Measurements from ENCODE around the gene FAM98B. TPM values are rescaled to one million over a fixed set of nuclear protein-coding genes. Genes with fewer than 3 reads are reported as not detected.

Gene FAM98B
- total RNA-seq, 2 experiments from 2014 or later, result 54.2 to 81.9 TPM

DNA sequence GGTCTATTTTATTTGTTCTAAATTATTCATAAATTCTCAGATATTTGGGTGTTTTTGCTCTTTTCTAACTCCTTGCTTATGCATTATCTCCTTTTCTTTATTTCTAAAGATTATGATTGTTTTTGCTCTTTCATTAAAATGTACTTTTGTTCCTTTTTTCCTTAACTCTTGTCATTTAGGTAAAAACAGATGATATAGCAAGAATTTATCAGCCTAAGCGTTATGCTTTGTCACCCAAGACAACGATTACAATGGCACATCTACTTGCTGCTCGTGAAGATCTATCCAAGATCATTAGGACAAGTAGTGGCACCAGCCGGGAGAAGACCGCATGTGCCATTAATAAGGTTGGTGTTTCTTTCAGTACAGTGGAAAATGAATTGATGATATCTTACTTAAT is 27.2 kb downstream of the FAM98B start:
- ATAC-seq (no peak), DNase-seq (no peak)
- Mint-ChIP-seq H3K4me3 (no peak overlapping the region), H3K27me3 (no peaks in the 10 kb centered on the region), H3K27ac (no peak overlapping the region), H3K9me3 (ENCODE audit: low read depth) (no peaks in the 10 kb centered on the region), H3K4me1 (peaks cover 27% of the 10 kb centered on the region), H3K36me3 (ENCODE audit: low read depth) (peaks cover 32% of the 10 kb centered on the region)
- CTCF ChIA-PET, result interaction anchor here (0.7 to 1.8 kb wide), 5 partner anchors 41 to 219 kb away, joined by 4 to 8 read pairs (median 5); no protein-coding TSS in a partner anchor
- intact Hi-C loops (cut with DNase I, micrococcal nuclease), result no loop called here
- POLR2A ChIA-PET, result no interaction called here

DNA sequence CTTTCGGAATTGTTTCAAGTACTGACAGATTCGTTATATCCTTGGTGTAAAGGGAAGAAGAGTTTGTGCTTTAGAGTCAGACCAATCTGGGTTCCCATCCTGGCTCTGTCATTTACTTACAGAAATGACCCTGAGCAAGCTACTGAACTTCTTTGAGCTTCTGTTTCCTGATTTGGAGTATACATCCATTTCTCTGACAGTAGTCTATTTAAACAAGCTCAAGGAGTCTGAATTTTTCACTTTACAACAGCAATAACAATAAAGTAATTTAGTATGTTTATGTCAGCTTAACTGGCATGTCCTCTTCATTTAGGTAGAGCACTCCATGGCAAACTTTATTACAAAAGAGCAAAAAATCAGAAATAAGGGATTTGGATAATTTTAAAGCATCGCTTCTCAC is 27.8 kb downstream of the FAM98B start:
- ChIA-PET CTCF (interaction anchor here (0.7 to 1.9 kb wide), 8 partner anchors 13 to 218 kb away, joined by 3 to 8 read pairs (median 5); partner anchors contain the start of gene RASGRP1), POLR2A (no interaction called here)
- intact Hi-C loops (cut with DNase I, micrococcal nuclease), result no loop called here
- H3K27ac Mint-ChIP-seq, result peak overlapping the region; percentile 30
- peaks cover 33% of the 10 kb centered on the region for H3K4me1 Mint-ChIP-seq
- no peak overlapping the region for H3K4me3 Mint-ChIP-seq
- DNase-seq, result no peak
- H3K9me3 Mint-ChIP-seq (ENCODE audit: low read depth), result no peaks in the 10 kb centered on the region
- peaks cover 33% of the 10 kb centered on the region for H3K36me3 Mint-ChIP-seq (ENCODE audit: low read depth)
- ATAC-seq, result no peak
- H3K27me3 Mint-ChIP-seq, result no peaks in the 10 kb centered on the region

DNA sequence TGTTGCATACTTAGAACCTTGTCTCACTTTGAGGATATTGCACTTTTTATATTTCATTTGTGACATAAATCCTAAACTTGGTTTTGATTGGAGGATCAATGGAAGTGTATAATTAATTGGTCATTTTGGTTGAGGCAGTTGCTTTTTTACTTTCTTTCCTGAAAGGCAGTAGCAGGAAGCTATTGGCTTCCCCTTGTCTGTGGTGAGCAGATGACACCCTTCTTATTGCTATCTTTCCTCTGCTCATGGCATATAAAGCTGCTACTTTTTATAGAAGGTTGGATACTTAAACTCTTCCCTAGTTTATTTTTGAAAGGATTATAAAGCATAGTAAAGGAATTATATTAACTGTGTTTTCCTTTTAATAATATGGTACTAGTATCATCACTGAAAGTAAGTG is 28.6 kb downstream of the FAM98B start:
- intact Hi-C loops (cut with DNase I, micrococcal nuclease), result no loop called here
- Mint-ChIP-seq H3K4me1 (peaks cover 37% of the 10 kb centered on the region), H3K36me3 (ENCODE audit: low read depth) (peaks cover 38% of the 10 kb centered on the region), H3K4me3 (no peak overlapping the region), H3K9me3 (ENCODE audit: low read depth) (no peaks in the 10 kb centered on the region), H3K27ac (peak overlapping the region; percentile 30), H3K27me3 (no peaks in the 10 kb centered on the region)
- DNase-seq (no peak), ATAC-seq (no peak)
- POLR2A ChIA-PET, result no interaction called here
- CTCF ChIA-PET, result interaction anchor here (1.4 to 1.9 kb wide), 5 partner anchors 81 to 216 kb away, joined by 5 to 8 read pairs (median 5); partner anchors contain the start of gene RASGRP1

DNA sequence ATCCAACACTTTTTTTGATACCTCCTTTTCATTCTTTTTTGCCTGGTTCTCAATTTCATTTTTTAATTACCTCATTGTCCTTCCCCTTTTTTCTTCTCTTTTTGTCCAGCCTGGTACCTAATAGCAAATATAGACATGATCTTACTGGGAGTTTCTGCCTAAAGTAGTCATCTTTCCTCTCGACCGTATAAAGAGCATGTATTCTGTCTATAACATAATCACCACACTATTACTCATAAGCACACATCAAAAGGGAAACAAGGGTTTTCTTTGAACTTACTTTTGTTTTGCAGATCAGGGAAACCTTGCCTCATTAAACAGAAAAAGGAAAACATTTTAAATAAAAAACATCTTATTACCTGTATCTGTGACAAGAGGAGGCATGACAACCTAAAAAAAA is 33.0 kb downstream of the FAM98B start:
- H3K27ac Mint-ChIP-seq, result peak overlapping the region; percentile 92
- POLR2A ChIA-PET, result no interaction called here
- CTCF ChIA-PET, result interaction anchor here (0.9 to 2.1 kb wide), 10 partner anchors 11 to 209 kb away, joined by 3 to 8 read pairs (median 4); partner anchors contain the start of gene FAM98B

DNA sequence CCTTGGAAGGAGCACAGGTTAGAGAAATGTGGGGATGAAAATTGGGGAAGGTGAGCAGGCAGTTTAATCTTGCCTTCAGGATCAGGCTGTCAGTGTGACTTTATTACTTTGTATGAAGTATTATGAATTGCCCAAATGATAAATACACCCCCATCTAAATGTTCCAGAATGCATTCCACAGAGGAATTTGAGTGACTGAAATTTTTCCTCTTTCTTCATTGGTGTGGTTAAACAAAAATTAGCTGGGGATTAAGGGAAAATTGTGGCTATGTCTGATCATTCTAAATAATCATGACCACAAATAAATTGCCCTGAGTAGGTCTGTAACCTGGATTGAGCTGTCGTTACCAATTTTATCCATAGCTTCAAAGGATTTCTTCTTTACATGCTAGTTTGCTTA is 33.5 kb downstream of the FAM98B start:
- DNase-seq, result no peak
- H3K36me3 Mint-ChIP-seq (ENCODE audit: low read depth), result peaks cover 55% of the 10 kb centered on the region

More for the DNA sequence above, 33.0 kb downstream of the FAM98B start:
- no peaks in the 10 kb centered on the region for H3K9me3 Mint-ChIP-seq (ENCODE audit: low read depth)
- intact Hi-C loops (cut with DNase I, micrococcal nuclease), result loop anchor here (1.0 to 2.0 kb wide), 5 partner anchors 73 to 204 kb away; no protein-coding TSS in a partner anchor
- DNase-seq (no peak), ATAC-seq (peak; percentile 91)
- H3K36me3 Mint-ChIP-seq (ENCODE audit: low read depth), result peaks cover 56% of the 10 kb centered on the region
- peaks cover 52% of the 10 kb centered on the region for H3K4me1 Mint-ChIP-seq
- H3K27me3 Mint-ChIP-seq, result no peaks in the 10 kb centered on the region
- peak overlapping the region; percentile 8 for H3K4me3 Mint-ChIP-seq

DNA sequence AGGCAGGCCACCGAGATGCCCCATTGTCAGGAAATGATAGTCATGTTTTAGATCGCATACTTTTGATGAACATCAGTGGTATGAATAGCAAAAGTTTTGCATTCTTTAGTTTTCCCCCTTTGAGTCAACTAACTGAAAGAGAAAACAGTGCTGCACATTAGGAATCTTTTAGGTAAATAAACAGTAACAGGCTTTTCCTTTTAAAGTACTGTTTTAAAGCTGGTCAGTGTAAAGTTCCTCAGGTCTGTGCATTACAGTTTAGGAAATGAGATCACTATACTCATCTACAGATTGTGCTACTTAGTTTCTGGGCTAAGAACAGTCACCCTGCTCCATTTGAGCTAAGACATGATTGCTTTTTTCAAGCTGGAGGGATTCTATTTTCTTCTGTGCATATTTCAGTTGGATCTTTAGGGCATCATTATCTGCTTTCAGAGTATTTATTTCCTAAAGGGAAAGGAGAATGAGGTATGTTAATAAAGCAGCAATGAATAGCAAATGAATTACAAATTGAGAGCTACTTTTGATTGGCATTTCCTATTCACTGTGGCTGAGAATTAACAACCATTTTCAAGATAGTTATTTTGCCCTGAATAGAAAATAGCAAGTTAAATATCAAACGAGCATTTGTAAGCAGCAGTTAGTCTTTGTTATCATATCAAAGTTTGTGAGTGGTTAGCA is 36.5 kb downstream of the FAM98B start:
- Mint-ChIP-seq H3K4me3 (no peak overlapping the region), H3K27ac (peak overlapping the region; percentile 71), H3K36me3 (ENCODE audit: low read depth) (peaks cover 70% of the 10 kb centered on the region), H3K4me1 (peaks cover 54% of the 10 kb centered on the region), H3K9me3 (ENCODE audit: low read depth) (no peaks in the 10 kb centered on the region), H3K27me3 (no peaks in the 10 kb centered on the region)
- CTCF ChIA-PET, result interaction anchor here (0.7 to 5.0 kb wide), 7 partner anchors 8 to 207 kb away, joined by 3 to 27 read pairs (median 4); no protein-coding TSS in a partner anchor
- intact Hi-C loops (cut with DNase I, micrococcal nuclease), result no loop called here
- POLR2A ChIA-PET, result interaction anchor here (1.5 kb wide), 1 partner anchor 200 kb away, joined by 4 read pairs; no protein-coding TSS in a partner anchor
- DNase-seq (no peak), ATAC-seq (no peak)

More for the DNA sequence above, 33.5 kb downstream of the FAM98B start:
- ChIA-PET POLR2A (no interaction called here), CTCF (interaction anchor here (0.7 to 1.5 kb wide), 9 partner anchors 11 to 212 kb away, joined by 3 to 8 read pairs (median 4); partner anchors contain the start of gene FAM98B)
- intact Hi-C loops (cut with DNase I, micrococcal nuclease), result loop anchor here (1.0 to 2.0 kb wide), 5 partner anchors 73 to 203 kb away; no protein-coding TSS in a partner anchor
- no peaks in the 10 kb centered on the region for H3K27me3 Mint-ChIP-seq
- peaks cover 52% of the 10 kb centered on the region for H3K4me1 Mint-ChIP-seq
- H3K9me3 Mint-ChIP-seq (ENCODE audit: low read depth), result no peaks in the 10 kb centered on the region
- ATAC-seq, result no peak
- H3K27ac Mint-ChIP-seq, result peak overlapping the region; percentile 92
- no peak overlapping the region for H3K4me3 Mint-ChIP-seq

DNA sequence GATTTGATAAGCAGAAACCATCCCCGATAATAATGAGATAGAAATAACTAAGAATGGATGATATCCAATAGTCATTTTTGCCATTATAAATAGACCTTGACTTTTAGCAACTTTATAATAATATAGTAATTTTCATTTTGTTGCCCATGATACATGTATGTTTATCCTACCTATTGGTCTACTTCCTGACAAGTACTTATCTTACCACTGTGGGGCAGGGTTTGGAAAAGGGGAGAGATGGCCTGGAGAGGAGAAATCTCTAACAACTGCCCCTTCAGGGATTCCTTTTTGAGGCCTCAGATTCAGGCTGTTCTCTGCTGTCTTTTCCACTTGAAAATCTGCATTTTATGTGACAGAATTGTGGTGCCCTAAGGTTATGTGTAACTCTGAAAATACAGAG is 42.2 kb downstream of the FAM98B start:
- ChIA-PET POLR2A (interaction anchor here (0.6 kb wide), 1 partner anchor 10 kb away, joined by 3 read pairs; no protein-coding TSS in a partner anchor), CTCF (interaction anchor here (0.7 to 3.9 kb wide), 10 partner anchors 9 to 203 kb away, joined by 3 to 19 read pairs (median 4); no protein-coding TSS in a partner anchor)
- no peak overlapping the region for H3K4me3 Mint-ChIP-seq
- peaks cover 34% of the 10 kb centered on the region for H3K4me1 Mint-ChIP-seq
- ATAC-seq (no peak), DNase-seq (no peak)
- intact Hi-C loops (cut with DNase I, micrococcal nuclease), result no loop called here
- H3K9me3 Mint-ChIP-seq (ENCODE audit: low read depth), result peaks cover 2% of the 10 kb centered on the region
- H3K36me3 Mint-ChIP-seq (ENCODE audit: low read depth), result peaks cover 70% of the 10 kb centered on the region
- H3K27ac Mint-ChIP-seq, result peak overlapping the region; percentile 77
- no peaks in the 10 kb centered on the region for H3K27me3 Mint-ChIP-seq

DNA sequence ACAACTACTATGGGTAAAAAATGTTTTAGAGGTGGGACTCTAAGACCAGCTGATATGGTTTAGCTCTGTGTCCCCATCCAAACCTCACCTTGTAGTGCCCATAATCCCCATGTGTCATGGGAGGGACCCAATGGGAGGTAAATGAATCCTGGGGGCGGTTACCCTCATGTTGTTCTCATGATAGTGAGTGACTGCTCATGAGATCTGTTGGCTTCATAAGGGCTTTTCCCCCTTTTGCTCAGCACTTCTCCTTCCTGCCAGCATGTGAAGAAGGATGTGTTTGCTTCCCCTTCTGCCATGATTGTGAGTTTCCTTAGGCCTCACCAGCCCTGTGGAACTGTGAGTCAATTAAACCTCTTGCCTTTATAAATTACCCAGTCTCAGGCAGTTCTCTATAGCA is 45.7 kb downstream of the FAM98B start:
- no peak overlapping the region for H3K4me3 Mint-ChIP-seq
- intact Hi-C loops (cut with DNase I, micrococcal nuclease), result loop anchor here in 1 of 2 experiments (2.0 kb wide), 1 partner anchor 19 kb away; no protein-coding TSS in a partner anchor
- H3K27me3 Mint-ChIP-seq, result no peaks in the 10 kb centered on the region
- peaks cover 19% of the 10 kb centered on the region for H3K4me1 Mint-ChIP-seq
- DNase-seq (no peak), ATAC-seq (peak; percentile 3)
- H3K27ac Mint-ChIP-seq, result peak overlapping the region; percentile 64
- POLR2A ChIA-PET, result no interaction called here
- peaks cover 78% of the 10 kb centered on the region for H3K36me3 Mint-ChIP-seq (ENCODE audit: low read depth)
- CTCF ChIA-PET, result interaction anchor here (0.6 to 3.9 kb wide), 6 partner anchors 8 to 293 kb away, joined by 3 to 20 read pairs (median 6); no protein-coding TSS in a partner anchor
- H3K9me3 Mint-ChIP-seq (ENCODE audit: low read depth), result peaks cover 2% of the 10 kb centered on the region

DNA sequence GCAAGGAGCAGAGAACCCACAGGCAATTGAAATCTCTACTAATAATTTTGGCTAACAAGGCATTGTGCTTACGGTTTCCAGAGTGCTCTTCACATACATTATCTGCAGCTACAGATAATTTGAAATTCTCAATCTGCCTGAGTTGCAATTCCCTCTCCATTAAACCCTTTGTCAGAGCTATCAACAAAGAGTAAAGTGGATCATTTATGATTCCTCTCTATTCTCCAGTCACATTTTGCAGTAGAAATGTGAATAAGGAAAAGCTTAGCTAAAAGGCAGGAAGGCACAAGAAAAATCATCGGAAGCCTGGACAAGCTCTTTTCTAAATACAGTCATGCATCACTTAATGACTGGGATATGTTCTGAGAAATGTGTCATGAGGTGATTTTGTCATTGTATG is 49.6 kb downstream of the FAM98B start:
- ChIA-PET POLR2A (interaction anchor here (0.5 kb wide), 1 partner anchor 18 kb away, joined by 3 read pairs; no protein-coding TSS in a partner anchor), CTCF (interaction anchor here (0.5 to 4.0 kb wide), 10 partner anchors 13 to 1833 kb away, joined by 3 to 21 read pairs (median 4); partner anchors contain the start of gene FAM98B)
- Mint-ChIP-seq H3K4me1 (peaks cover 22% of the 10 kb centered on the region), H3K27me3 (no peaks in the 10 kb centered on the region), H3K36me3 (ENCODE audit: low read depth) (peaks cover 91% of the 10 kb centered on the region), H3K4me3 (no peak overlapping the region), H3K27ac (no peak overlapping the region), H3K9me3 (ENCODE audit: low read depth) (peaks cover 2% of the 10 kb centered on the region)
- intact Hi-C loops (cut with DNase I, micrococcal nuclease), result no loop called here
- ATAC-seq (no peak), DNase-seq (no peak)

DNA sequence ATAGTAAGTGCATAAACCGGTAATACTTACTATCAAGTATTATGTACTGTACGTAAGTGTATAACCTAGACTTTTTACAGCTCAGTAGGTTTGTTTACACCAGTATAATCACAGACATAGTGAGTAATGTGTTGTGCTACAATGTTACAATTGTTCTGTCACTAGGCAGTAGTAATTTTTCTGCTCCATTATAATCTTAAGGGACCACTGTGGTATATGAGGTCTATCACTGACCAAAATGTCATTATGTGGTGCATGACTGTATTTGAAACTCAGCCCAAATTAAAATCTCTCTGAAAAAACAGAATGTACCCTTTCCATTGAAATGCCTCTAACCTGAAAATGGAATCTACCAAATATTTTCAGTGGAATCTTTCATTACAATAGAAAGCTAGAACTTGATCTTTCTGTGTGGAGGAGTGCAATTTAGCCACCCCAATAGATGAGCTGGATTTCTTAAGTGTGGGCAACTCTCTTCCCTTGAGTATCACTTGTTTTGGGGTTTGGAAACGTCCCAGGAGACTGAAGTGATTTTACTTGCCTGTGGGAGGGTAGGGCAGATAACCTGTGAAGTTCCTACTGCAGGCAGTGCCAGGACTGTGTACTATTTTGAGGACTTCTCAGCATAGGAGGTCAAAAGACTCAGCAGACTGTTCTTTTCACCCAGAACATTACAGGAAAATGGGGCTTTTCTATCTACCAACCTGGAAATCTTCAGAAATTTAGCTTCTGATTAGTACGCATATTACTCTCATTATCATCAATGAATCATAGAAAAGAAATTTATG is 50.9 kb downstream of the FAM98B start:
- DNase-seq (no peak), ATAC-seq (no peak)
- CTCF ChIA-PET, result interaction anchor here (0.7 to 4.0 kb wide), 14 partner anchors 8 to 241 kb away, joined by 3 to 21 read pairs (median 4); no protein-coding TSS in a partner anchor
- POLR2A ChIA-PET, result no interaction called here
- peaks cover 32% of the 10 kb centered on the region for H3K4me1 Mint-ChIP-seq
- peaks cover 89% of the 10 kb centered on the region for H3K36me3 Mint-ChIP-seq (ENCODE audit: low read depth)
- H3K4me3 Mint-ChIP-seq, result no peak overlapping the region
- no peaks in the 10 kb centered on the region for H3K27me3 Mint-ChIP-seq
- H3K27ac Mint-ChIP-seq, result peak overlapping the region; percentile 64
- intact Hi-C loops (cut with DNase I, micrococcal nuclease), result no loop called here
- peaks cover under 1% of the 10 kb centered on the region for H3K9me3 Mint-ChIP-seq (ENCODE audit: low read depth)

DNA sequence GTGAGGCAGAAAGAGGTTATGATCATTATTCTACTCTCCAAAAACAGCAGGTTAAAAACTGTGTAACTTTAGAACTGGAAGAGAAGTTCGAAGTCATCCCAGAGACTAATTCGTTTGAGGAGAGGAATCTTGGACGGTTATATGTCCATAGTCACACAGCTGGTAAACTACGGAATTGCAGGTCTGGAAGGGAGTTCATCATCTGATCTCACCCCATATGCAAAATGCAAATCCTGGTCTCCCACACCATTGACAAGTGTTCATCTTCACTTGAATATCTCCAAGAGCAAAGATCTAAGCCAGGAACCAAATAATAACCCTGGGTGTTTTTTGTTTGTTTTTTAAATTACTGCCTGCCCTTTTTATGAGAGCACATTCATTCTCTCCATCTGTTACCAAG is 53.1 kb downstream of the FAM98B start:
- Mint-ChIP-seq H3K27me3 (no peaks in the 10 kb centered on the region), H3K4me1 (peaks cover 32% of the 10 kb centered on the region), H3K4me3 (no peak overlapping the region), H3K36me3 (ENCODE audit: low read depth) (peaks cover 87% of the 10 kb centered on the region), H3K27ac (peak overlapping the region; percentile 76), H3K9me3 (ENCODE audit: low read depth) (no peaks in the 10 kb centered on the region)
- no peak for DNase-seq
- intact Hi-C loops (cut with DNase I, micrococcal nuclease), result no loop called here
- ChIA-PET POLR2A (interaction anchor here (0.6 kb wide), 1 partner anchor 11 kb away, joined by 3 read pairs; no protein-coding TSS in a partner anchor), CTCF (interaction anchor here (0.6 to 4.0 kb wide), 10 partner anchors 9 to 193 kb away, joined by 3 to 21 read pairs (median 5); partner anchors contain the start of gene RASGRP1)
- ATAC-seq, result no peak
